ENCODE results near the gene CMSS1. TPM values are rescaled to one million over a fixed set of nuclear protein-coding genes. Genes with fewer than 3 reads are reported as not detected.

CMSS1 gene
- total RNA-seq, 1 donor from 2014 or later, result 35.7 TPM

DNA sequence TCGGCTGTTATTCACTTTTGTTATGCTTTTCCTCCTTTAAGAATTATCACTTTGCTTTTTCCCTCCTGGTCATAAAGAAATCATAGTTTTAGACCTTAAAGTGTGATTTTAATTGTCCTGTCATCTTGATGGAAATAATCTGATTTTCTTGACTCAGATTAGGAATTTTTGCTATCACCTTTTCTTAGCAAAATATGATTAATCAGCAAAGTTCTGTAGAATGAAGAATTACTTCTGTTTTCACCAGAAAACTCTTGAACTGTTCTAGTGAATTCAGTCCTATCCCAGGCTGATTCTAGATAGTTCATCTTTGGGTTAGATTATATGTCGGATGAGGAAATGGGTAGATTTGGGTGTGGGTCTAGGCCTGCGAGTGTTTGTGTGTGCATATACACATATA, 12.2 kb downstream of the CMSS1 start:
- no peak for DNase-seq (ENCODE audit: low spot score, unreplicated experiment)
- no peak overlapping the region for H3K27ac Mint-ChIP-seq
- no peak overlapping the region for H3K4me3 Mint-ChIP-seq (ENCODE audit: low read depth)
- H3K36me3 Mint-ChIP-seq (ENCODE audit: insufficient read depth), result no peaks in the 10 kb centered on the region
- H3K4me1 Mint-ChIP-seq (ENCODE audit: low read depth), result peaks cover 15% of the 10 kb centered on the region
- H3K27me3 Mint-ChIP-seq, result no peaks in the 10 kb centered on the region
- TF ChIP-seq, protein P1, sequence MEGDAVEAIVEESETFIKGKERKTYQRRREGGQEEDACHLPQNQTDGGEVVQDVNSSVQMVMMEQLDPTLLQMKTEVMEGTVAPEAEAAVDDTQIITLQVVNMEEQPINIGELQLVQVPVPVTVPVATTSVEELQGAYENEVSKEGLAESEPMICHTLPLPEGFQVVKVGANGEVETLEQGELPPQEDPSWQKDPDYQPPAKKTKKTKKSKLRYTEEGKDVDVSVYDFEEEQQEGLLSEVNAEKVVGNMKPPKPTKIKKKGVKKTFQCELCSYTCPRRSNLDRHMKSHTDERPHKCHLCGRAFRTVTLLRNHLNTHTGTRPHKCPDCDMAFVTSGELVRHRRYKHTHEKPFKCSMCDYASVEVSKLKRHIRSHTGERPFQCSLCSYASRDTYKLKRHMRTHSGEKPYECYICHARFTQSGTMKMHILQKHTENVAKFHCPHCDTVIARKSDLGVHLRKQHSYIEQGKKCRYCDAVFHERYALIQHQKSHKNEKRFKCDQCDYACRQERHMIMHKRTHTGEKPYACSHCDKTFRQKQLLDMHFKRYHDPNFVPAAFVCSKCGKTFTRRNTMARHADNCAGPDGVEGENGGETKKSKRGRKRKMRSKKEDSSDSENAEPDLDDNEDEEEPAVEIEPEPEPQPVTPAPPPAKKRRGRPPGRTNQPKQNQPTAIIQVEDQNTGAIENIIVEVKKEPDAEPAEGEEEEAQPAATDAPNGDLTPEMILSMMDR (IDR thresholded peaks at IDR 0.05; ENCODE audit: unreplicated experiment), result no peak
- no peaks in the 10 kb centered on the region for H3K9me3 Mint-ChIP-seq (ENCODE audit: low read depth)

- Mint-ChIP-seq H3K9me3 (ENCODE audit: low read depth) (no peaks in the 10 kb centered on the region), H3K36me3 (ENCODE audit: insufficient read depth) (no peaks in the 10 kb centered on the region), H3K4me1 (ENCODE audit: low read depth) (peaks cover 14% of the 10 kb centered on the region), H3K4me3 (ENCODE audit: low read depth) (no peak overlapping the region), H3K27ac (no peak overlapping the region), H3K27me3 (no peaks in the 10 kb centered on the region)
- TF ChIP-seq, protein P1 (IDR thresholded peaks at IDR 0.05; ENCODE audit: unreplicated experiment), result no peak
- no peak for DNase-seq (ENCODE audit: low spot score, unreplicated experiment)
These were observed 16.0 kb downstream of the CMSS1 start for GRCh38 chr3:99833617-99834205.

DNA sequence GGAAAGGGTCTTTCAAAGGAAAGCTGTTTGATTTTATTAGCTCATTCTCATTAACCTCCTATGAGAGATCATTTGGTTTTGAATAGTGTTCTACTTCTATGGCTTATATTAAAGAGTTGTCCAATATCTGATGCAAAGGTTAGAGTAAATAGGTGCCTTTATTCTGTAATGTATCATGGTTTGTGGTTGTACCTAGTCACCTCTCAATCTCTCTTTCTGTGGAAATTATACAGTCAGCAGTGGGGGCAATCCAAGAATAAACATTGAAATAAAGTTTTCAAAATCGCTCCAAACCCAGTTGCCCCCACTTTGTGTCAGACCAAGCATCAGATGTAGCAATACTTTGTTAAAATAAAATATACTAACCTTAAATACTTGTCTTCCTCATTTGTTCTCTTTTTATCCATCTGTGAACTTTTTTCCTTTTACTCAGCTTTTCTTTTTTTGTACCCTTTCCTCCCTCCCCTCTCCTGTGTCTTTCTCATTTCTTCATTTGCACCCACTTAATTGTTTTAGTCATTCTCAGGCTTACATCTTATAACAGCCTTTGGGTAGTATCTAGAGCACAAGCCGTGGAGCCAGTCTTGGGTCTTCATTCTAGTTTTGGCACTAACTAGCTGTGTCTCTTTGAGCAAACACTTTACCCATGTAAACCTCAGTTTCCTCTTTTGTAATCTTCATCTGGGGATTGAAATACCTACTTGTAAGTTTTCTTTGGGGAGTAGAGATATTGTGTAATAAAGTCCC, 16.7 kb downstream of the CMSS1 start:
- H3K4me3 Mint-ChIP-seq (ENCODE audit: low read depth), result no peak overlapping the region
- H3K27me3 Mint-ChIP-seq, result no peaks in the 10 kb centered on the region
- TF ChIP-seq, protein P1 (IDR thresholded peaks at IDR 0.05; ENCODE audit: unreplicated experiment), result no peak
- DNase-seq (ENCODE audit: low spot score, unreplicated experiment), result no peak
- H3K27ac Mint-ChIP-seq, result no peak overlapping the region
- peaks cover 8% of the 10 kb centered on the region for H3K4me1 Mint-ChIP-seq (ENCODE audit: low read depth)
- no peaks in the 10 kb centered on the region for H3K9me3 Mint-ChIP-seq (ENCODE audit: low read depth)
- H3K36me3 Mint-ChIP-seq (ENCODE audit: insufficient read depth), result no peaks in the 10 kb centered on the region

DNA sequence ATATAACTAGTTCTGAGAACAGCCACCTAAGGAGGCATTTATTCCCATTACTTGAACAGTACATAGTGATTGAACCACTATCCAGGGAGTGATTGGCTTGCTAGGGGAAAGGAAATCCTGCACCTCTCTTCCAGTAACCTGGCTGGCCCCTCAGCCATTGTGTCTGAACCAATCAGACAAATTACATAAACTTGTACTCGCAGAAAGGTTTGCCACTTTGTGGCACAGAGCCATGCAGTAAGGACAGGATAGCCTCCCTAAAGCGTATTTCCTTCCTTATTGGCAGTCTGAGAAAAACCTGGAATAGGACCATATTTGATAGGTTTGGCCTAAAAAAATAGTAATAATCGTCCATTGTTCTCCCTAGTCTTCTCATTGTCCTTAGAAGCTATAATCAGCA, 19.0 kb downstream of the CMSS1 start:
- no peak for DNase-seq (ENCODE audit: low spot score, unreplicated experiment)
- no peaks in the 10 kb centered on the region for H3K9me3 Mint-ChIP-seq (ENCODE audit: low read depth)
- H3K4me3 Mint-ChIP-seq (ENCODE audit: low read depth), result no peak overlapping the region
- H3K36me3 Mint-ChIP-seq (ENCODE audit: insufficient read depth), result no peaks in the 10 kb centered on the region
- no peaks in the 10 kb centered on the region for H3K27me3 Mint-ChIP-seq
- H3K27ac Mint-ChIP-seq, result no peak overlapping the region
- TF ChIP-seq, protein P1 (IDR thresholded peaks at IDR 0.05; ENCODE audit: unreplicated experiment), result no peak
- peaks cover 4% of the 10 kb centered on the region for H3K4me1 Mint-ChIP-seq (ENCODE audit: low read depth)

- H3K27ac Mint-ChIP-seq, result no peak overlapping the region
- no peak for DNase-seq (ENCODE audit: low spot score, unreplicated experiment)
- peaks cover 4% of the 10 kb centered on the region for H3K4me1 Mint-ChIP-seq (ENCODE audit: low read depth)
- TF ChIP-seq, protein P1 (IDR thresholded peaks at IDR 0.05; ENCODE audit: unreplicated experiment), result no peak
- H3K36me3 Mint-ChIP-seq (ENCODE audit: insufficient read depth), result no peaks in the 10 kb centered on the region
- H3K9me3 Mint-ChIP-seq (ENCODE audit: low read depth), result no peaks in the 10 kb centered on the region
- H3K27me3 Mint-ChIP-seq, result no peaks in the 10 kb centered on the region
- no peak overlapping the region for H3K4me3 Mint-ChIP-seq (ENCODE audit: low read depth)
These were observed 20.1 kb downstream of the CMSS1 start for GRCh38 chr3:99837715-99838114.

All from progenitor cell of endocrine pancreas (in vitro differentiated cells).